Right lung (tissue), 5 donors: ENCODE results near the gene DIP2C. TPM values are rescaled to one million over a fixed set of nuclear protein-coding genes. Genes with fewer than 3 reads are reported as not detected.
"Not testable (repeated sequence)": the region's sequence is repeated elsewhere in the genome, so short reads cannot be mapped to it uniquely, and the experiment has no call there.

ENCODE experiments used
- DNase-seq, 2 donors: peaks; one replicate each; pipeline ENCODE4 v3.0.0-alpha.2; 2013
- polyA plus RNA-seq, 5 donors: library from polyadenylated mRNA; unstranded; fragments of 120-200 nt; gene quantifications; one replicate each; pipeline versions ENCODE4 v1.2.1 to v1.2.3, GENCODE V29; 2013; ENCODE audit warnings: inconsistent platforms in 1 of 5, low replicate concordance in 1 of 5; ENCODE audit not compliant: insufficient read length in 5 of 5, insufficient read depth in 1 of 5

The DIP2C gene
- polyA plus RNA-seq, 5 donors = 15.8 to 20.3 (median 17.9) TPM

DNA sequence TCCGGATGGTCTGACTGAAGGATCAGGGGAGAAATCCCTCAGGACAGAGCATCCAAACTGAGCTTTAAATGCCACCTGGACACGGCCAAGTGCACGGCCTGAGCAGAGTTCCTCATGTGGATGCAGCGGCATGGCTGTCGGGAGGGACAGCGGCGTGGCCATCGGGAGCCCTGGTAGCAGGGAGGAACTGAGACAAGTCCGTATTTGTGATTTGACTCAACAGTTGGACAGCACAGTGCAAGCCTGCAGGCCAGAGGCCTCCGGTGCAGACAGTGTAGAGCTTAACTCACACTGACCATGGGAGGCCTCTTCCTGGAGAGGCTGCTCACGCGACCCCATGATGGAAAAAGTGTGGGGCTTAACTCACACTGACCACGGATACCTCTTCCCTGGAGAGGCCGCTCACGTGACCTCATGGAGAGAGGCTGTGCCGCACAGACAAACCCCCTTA is 207.4 kb downstream of the DIP2C start:
- DNase-seq = no peak

- DNase-seq = no peak
These were observed 207.8 kb downstream of the DIP2C start for GRCh38 chr10:481628-482027.

DNA sequence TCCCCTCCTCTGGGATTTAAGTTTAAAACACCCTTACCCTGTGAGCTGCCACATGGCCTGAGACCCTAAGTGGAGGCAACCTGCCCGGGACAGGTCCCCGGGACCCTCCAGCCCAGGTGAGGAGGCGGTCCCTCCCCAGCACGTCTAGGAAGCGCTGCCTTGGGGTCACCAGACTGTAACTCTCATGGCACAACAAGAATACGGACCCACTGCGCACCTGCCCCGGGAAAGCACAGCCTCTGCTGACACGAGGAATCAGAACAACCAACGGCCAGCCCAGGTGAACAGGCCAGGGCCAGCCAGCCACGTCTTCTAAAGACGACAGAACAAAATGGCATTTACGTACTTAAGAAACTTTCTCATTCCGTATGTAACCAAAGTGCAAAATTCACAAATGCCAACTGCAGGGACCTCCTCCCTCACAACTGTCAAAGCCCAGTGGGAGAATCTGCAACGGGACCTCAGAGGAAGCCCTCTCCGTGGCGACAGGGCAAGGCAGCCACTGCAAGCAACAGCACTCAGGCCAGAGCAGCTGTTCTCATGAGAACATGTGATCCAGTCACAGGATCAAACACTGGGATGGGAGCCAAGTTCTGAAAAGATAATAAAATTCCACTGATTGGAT is 208.4 kb downstream of the DIP2C start:
- no peak for DNase-seq

DNA sequence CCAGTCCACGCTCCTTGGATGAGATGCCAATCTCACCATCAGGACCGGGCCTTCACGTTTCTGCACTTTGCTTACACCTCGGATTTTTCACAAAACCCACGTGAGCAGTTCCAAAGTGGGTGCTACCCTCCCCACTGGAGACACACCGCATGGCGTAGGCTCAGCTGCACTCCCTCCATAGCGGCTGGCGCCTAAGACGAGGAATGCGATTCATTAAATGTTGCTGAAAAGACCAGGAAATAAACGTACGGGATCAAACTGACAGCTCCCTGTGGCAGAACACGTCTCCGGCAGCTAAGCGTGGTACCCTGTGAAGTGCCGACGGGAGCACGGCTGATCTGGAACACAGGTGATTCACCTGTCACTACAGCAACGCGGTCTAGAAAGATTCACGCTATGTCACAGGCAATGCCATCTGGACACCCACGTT is 209.0 kb downstream of the DIP2C start:
- no peak for DNase-seq

- DNase-seq = not testable (repeated sequence)
These were observed 209.6 kb downstream of the DIP2C start for GRCh38 chr10:479706-480497.

DNA sequence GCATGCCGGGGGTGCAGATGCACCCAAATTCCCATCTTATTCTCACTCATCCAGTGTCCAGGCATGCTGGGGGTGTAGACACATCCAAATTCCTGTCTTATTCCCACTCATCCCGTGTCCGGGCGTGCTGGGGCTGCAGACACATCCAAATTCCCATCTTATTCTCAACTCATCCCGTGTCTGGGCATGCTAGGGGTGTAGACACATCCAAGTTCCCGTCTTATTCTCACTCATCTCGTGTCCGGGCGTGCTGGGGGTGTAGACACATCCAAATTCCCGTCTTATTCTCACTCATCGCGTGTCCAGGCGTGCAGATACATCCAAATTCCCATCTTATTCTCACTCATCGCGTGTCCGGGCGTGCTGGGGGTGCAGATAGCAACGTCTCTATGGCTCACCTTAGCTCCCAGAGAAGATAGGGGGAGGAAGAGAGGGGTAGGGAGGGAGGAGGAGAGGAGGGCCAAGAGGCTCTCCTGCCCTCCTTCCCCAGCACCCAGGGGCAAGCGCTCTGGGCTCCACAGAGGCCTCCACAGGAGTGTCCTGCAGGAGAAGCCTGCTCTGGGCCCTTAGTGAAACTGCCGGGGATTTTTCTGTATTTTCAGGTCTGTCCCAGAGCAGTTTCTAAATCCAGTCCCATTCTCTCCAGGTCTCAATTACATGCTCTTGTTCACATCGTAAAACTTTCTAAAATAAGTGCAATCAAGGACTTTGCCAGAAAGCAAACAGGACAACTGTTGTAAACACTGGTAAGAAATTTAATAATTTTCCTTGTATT is 210.8 kb downstream of the DIP2C start:
- DNase-seq = no peak

DNA sequence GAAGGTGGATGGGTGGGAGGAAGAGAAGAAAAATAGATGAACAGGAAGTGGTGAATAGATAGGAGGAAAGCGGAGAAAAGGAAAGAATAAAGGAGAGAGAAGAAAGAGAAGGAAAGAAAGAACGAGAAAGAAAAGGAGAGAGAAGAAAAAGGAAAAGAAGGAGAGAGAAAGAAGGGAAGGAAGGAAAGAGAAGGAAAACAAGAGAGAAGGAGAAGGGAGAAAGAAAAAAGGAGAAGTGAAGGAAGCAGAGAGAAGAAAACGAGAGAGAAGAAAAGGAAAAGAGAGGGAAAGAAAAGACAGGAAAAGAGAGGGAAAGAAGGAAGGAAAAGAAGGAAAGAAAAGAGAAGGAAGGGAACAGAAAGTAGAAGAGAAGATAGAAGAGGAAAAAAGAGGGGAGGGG is 211.8 kb downstream of the DIP2C start:
- DNase-seq = no peak

- no peak for DNase-seq
These were observed 213.1 kb downstream of the DIP2C start for GRCh38 chr10:476455-476780.

DNA sequence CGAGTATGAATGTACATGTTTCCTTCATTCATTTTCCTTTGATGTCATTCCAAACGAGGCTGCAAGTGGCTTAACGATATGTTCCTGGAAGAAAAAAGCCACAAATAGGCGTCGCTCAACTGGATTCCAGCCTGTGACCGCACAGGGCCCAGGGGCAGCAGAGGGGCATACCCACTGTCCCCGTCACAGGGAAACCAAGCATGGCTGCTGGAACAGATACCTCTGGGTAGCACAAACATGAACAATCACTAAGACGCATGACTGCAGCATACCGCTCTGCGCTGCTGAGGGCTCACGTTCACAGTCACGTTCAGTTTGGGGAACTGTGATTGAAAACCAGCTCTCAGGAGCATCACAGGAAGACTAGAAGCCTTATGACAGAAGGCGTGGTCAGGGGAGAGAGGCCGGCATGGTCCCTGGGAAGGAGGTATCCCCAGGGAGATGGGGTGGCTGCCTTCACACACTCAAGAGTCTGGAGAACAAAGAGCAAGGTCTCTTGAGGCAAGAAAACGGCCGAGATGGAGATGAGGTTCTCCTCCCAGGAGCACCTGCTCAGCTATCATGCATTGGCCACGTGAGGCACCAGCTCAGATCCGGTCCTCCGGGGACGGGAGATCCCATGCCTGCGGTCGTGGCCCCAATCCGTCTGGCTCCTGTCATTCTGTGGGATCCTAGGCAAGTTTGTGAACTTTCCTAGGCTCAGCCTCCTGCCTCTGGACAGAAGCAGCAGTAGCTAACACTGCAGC is 213.6 kb downstream of the DIP2C start:
- no peak for DNase-seq

DNA sequence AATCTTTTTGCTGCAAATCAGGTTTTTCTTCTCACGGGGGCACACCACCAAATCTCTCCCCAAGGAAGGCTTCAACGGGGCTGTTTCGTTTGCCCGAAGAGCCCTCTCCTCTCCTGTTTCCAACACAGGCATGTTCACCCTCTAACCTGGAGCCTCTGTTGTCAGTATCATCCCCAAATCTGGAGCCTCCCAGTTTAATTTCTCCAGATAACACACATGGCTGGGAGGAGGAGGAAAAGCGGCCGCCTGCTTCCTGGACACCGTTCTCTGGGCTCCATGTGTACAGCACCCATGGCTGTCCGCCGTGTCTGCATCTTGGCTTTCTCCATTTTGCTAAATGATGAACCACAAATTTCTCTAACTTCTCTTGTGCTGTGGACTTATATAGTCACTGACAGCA is 214.5 kb downstream of the DIP2C start:
- DNase-seq = no peak

- no peak for DNase-seq
These were observed 215.1 kb downstream of the DIP2C start for GRCh38 chr10:474406-474805.

DNA sequence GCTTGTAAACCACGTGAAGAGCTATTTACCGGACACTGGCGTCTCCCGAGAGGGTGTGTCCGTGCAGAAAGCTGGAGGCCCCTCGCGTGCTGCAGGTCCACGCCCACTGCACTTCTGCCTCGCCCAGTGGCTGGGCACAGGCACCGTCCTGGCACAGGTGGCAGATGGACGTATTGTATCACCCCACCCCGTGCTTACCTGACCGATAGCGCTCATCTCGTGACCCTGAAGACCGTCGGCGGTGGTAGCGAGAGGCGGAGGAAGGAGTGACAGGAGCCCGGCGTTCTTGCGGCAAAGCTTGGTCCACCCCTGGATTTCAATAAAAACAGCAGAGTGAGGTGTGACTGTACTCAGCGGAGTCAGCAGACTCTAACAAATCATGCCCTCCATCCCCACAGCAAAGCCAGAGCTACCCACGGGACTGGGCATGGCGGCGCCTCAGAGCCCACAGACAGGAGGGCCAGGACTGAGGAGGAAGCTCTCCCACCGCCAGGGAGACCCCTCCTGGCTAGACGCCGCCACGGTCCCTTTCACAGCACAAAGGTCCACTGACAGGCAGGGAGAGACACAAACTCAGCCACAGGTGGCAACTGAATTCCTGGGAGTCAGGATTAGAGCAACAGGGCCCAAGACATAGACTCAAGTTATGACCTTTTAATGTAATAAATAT is 217.1 kb downstream of the DIP2C start:
- no peak for DNase-seq

DNA sequence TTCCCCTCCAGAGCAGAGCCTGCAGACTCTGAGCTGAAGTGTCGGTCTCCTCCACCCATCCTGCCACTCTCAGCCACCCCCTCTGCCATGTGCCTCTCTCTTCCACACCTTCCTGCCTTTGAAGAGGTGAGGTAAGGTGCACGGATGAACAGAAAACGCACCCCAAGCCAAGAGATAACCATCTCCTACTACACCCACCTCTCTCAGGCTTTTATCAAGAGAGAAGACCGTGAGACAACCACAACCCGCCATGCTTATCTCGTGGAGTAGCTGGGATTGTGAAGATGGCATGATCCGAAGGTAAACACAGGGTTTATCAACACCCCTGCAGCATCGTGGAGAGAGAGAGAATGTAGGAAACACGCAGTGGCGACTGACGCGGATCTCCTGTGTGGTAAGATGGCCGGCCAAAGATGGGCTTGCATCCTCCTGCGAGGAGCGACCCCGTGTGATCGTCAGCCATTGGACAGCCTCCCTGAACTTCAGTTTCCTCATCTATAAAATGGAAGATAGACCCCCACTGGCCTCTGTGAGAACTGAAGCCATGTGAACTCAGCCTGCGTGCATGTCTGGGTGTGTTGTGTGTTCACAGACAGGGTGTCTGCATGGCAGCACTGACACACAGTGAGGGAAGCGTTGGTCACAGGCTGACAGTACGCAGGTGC is 219.0 kb downstream of the DIP2C start:
- DNase-seq = no peak

GRCh38 chr10:469947-470338 is 219.5 kb downstream of the DIP2C start:
- no peak for DNase-seq

DNA sequence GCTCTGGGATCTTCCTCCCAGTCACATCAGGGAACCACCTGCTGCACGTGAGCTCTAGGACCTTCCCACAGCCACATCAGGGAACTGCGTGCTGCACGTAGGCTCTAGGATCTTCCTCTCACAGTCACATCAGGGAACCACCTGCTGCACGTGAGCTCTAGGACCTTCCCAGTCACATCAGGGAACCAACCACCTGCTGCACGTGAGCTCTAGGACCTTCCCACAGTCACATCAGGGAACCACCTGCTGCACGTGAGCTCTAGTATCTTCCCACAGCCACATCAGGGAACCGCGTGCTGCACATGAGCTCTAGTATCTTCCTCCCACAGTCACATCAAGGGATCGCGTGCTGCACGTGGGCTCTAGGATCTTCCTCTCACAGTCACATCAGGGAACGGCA is 229.7 kb downstream of the DIP2C start:
- DNase-seq = no peak

GRCh38 chr10:458421-458851 is 231.0 kb downstream of the DIP2C start:
- DNase-seq = no peak

DNA sequence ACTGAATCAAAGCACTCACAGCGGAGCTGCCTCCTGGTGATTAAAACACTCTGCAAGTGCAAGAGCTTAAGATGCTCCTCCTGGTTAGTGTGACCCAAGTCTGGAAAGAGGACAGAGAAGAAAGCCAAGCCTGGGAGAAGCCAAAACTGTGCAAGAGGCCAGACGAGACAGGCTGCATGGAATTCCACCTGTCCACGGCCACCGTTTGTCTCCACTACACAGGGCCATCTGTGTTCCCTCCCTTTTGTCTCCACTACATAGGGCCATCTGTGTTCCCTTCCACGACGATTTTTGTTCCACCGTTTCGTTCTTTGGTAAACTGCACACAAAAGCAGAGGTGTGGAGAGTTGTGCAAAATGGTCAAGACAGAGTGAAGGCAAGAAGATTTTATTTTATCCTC is 233.0 kb downstream of the DIP2C start:
- no peak for DNase-seq

GRCh38 chr10:454860-455259 is 234.6 kb downstream of the DIP2C start:
- no peak for DNase-seq

DNA sequence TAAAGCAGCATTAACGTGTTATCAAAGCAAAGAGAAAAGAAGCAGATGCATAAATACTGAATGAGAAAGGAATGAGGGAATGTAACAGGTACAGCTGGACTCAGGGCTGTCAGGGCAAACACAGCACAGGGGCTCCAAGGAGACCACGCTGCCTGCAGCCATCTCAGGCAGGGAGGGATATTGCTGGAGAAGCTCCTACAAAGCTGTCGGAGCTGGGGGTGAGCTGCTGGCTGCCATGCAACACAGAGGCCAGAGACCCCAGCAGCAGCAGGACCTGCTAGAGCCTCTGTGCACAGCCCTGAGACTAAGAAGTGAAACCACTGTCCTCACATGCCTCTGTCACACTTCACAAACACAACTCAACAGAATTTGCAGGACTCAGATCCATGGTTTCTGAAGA is 235.8 kb downstream of the DIP2C start:
- DNase-seq = no peak

- DNase-seq = peak; percentile 40 to 44
These were observed 236.7 kb downstream of the DIP2C start for GRCh38 chr10:452512-453426.
